Measurements from ENCODE around the gene GFPT2. TPM values are rescaled to one million over a fixed set of nuclear protein-coding genes. Genes with fewer than 3 reads are reported as not detected.

Gene GFPT2
- polyA plus RNA-seq, 10 donors = 7.0 to 12.2 (median 10.0) TPM

DNA sequence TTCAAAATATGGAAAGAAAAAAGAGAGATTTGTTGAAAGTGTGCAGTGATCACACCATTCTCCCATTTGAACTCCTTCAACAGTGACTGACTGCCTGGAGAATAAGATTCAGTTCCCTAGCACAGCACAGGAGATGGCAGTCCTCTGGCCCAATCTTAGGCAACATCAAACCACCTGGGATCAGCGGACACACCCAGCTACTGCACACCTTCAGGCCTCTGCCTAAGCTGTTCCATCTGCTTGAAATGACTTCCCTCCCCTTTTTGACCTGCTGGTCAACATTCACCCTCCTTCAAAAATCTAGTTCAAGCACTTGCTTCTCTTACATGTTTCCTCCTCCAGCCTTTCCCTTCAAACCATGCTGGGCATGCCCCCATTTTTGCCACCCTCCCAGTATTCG is 65.7 kb downstream of the GFPT2 start:
- DNase-seq = no peak

DNA sequence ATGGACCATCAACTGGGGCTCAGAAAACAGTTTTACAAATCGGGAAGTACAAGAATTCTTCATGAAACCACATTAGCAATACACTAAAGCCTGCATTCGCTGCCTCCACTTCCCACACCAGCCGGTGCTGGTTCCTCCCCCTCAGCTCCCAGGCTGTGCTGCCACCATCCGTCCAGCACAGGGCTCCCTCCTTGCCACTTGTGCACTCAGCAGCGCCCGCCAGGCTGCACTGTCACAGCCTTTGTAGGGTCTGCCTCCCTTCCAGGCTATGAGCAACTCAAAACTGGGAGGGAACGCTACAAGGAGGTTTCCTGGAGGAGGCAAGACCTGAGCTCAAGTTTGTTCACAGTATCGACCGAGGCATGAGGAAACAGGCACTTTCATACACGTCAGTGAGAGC is 69.0 kb downstream of the GFPT2 start:
- DNase-seq = no peak

DNA sequence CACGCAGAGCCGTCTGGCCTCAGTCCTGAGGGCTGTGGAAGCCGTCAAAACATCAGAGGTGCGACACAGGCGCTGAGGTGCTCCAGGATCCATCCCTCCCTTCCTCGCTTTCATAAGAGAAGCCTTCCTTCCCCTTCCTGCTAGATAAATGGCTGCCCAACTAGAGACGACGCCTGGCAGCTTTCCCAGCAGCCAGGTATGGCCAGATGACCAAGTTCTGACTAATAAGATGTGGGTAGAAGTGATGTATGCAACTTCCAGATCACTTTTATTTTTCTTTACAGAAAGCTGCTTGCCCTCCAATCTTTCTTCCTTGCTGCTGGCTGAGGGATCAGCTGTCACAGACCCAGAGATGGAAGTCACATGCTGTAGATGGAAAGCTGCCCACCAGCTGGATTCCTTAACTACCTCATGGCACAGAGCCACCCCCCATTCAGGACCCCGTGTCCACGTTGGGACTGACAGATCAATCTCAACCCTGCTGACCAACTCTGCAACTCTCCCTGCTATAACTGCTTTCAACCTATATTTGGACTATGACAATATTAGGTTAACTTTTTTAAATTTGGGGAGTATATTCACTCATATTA is 70.0 kb downstream of the GFPT2 start:
- peak in 1 of 3 donors; percentile 16 for DNase-seq

DNA sequence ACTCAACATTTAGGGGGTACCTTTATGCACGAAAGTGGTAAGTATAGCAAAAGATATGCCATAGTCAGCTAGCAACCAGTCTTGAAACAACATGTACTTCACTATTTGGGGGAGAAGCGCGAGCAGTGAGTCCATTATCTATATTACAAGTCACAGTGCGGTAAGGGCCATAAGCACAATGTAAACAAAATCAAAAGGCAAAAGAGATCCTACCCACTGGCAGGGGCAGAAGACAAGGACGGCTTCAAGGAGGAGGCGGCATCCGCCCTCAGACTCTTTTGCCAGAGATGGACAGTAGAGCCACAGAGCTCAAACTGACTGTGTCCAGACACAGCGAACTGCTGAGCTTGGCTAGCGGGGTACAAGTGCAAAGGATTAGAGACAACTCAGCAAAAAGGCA is 70.9 kb downstream of the GFPT2 start:
- DNase-seq = no peak

- DNase-seq = no peak
Observed at GRCh38 chr5:180281706-180282105, 71.4 kb downstream of the GFPT2 start.

DNA sequence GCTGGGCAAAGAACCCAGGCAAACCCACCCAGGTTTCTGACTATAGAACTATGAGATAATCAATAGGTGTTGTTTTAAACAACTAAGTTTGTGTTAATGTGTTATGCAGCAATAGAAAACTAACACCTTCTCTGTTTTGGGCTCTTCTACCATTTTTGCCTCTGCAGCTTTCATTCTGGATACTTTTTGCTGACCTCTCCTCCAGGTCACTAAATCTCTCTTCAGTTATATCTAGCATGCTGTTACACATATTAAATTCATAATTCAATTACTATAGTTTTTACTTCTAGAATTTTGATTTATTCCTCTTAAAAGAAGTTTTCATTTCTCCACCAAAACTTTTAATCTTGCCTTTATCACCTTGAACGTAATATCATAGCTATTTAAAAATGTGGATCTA is 78.4 kb downstream of the GFPT2 start:
- no peak for DNase-seq

DNA sequence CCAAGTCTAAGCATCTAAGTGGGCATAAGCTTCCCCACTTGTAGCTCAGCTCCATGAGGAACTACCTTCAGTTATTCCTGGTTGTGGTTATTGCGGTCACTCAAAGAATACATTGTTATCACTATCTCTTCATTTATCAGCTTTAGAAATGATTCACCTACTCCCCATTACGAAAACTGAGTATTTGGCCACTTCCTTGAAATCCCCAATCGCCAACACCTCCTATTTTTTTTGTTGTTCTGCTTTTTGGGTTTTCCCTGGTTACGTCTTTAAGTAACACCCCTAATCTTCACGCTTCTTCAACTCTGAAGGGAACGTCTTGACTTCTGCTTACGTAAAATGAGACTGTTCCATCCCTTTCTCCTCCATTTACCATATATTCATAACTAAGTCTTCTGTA is 81.9 kb downstream of the GFPT2 start:
- DNase-seq = no peak

- no peak for DNase-seq
Observed at GRCh38 chr5:180259260-180259611, 93.9 kb downstream of the GFPT2 start.

GRCh38 chr5:180253036-180253824 is 99.9 kb downstream of the GFPT2 start:
- DNase-seq = peak in 1 of 3 donors; percentile 16

DNA sequence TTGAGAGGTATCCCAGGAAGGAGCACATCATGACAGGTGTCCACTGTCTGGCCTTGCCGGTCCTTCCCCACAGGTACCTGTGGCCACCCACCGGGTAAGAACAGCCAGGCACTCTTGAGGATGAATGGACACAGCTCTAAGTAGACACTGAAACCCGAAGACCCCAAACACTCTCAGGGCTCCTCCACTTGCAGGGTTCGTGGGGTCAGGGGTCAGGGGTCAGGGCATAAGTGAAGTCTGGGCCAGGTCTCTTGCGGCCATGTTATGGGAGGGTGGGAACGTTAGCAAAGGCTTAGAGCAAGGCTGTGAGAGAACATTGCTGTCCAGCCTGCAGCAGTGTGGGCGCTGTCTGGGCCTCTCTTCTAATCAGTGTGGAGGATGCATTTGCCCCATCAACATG is 101.2 kb downstream of the GFPT2 start:
- no peak for DNase-seq

DNA sequence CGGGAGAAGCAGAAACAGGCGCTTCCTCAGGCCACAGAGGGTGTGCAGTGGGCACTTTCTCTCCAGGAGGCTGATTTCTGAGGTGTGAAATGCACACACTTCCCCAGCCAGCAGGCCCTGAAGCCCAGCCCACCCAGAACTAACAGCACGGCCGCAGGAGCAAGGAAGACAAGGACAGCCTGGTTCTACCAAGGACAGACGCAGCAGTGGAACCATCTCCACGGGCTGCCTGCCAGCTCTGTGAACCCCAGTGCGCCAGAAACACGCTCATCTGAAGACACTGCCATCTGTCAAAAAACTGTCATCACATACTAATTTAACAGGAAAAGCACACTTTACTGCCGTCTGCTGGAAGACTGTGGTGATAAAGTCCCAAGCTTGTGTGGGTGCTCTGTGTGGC is 102.0 kb downstream of the GFPT2 start:
- DNase-seq = no peak

Other genes starting within 250 kb of the GFPT2 start
- 1 to 10 TPM; 2.1 to 4.5 (median 2.8) TPM for gene RASGEF1C, start 144.1 kb downstream of the GFPT2 start, polyA plus RNA-seq (ENCODE audit: insufficient read length in 10 of 10)
- gene MAPK9, start 61.3 kb downstream of the GFPT2 start, polyA plus RNA-seq (ENCODE audit: insufficient read length in 10 of 10) = 10 to 100 TPM; 24.3 to 36.8 (median 31.1) TPM
- gene CNOT6, start 141.0 kb upstream of the GFPT2 start, polyA plus RNA-seq (ENCODE audit: insufficient read length in 10 of 10) = 10 to 100 TPM; 20.2 to 32.6 (median 26.4) TPM
- gene SCGB3A1, start 238.2 kb upstream of the GFPT2 start, polyA plus RNA-seq (ENCODE audit: insufficient read length in 10 of 10) = 1 to 10 TPM in 4 of 10 donors, under 1 TPM in 6; 0.47 to 1.8 (median 0.90) TPM

All from muscle of back (tissue), 11 donors.